ENCODE results near the gene CD82.

CD82 gene

GRCh38 chr11:44602891-44603310, 37.4 kb downstream of the CD82 start:
- no peak for DNase-seq

- DNase-seq, result no peak
Measured at GRCh38 chr11:44604171-44604581, 38.7 kb downstream of the CD82 start.

DNA sequence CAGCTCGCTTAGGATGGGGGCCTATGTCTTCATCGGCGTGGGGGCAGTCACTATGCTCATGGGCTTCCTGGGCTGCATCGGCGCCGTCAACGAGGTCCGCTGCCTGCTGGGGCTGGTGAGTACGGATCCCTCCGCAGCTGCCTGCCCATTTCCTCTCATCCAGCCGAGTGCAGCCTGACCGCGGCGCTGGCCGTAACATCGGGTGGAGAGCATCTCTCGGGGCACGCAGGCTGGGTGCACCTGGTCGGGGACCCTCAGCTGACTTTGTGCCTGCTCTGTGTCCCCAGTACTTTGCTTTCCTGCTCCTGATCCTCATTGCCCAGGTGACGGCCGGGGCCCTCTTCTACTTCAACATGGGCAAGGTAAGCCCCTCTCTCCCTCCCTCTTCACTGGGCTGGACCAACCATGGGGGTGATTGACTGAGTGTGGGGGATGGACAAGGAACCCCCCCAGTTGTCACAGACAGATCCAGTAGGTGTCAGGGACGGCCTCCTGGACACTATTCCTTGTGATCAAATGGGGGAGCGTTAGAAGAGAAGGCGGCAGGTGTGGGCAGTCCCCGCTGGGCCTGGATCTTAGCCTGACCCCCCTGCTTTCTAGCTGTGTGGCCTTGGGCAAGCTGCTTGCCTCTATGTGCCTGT, 39.7 kb downstream of the CD82 start:
- no peak for DNase-seq

DNA sequence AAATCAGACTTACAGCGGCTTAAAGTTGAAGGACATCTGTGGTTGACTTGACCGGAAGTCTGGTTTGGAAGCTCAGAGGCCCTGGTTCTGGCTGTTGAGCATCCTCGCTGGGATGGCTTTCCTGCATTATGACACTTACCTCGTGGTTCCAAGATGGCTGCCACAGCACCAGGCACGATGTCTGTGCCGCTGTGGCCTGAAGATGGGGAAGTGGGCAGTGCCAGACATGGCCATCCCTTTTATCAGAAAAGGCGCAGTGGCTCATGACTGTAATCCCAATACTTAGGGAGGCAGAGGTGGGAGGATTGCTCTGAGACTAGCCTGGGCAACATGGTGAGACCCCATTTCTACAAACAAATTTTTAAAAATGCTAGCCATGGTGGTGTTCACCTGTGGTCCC, 40.5 kb downstream of the CD82 start:
- no peak for DNase-seq

DNA sequence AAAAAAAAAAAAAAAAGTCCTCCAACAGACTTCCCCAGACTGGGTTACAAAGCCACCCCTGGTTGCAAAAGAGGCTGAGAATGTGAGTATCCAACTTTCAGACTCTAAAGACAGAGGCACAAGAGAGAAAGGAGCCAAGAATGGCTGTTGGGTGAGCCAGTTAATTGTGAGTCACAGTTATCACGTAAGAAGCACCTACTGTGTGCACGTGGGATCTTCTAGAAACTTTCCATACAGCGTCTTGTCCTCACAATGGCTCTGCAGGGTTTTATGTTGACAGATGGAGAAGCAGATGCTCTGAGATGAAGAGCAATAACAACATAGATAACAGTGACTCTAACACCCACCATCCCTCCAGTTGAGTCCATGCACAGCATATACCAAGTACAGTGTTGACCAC, 41.0 kb downstream of the CD82 start:
- DNase-seq, result no peak

DNA sequence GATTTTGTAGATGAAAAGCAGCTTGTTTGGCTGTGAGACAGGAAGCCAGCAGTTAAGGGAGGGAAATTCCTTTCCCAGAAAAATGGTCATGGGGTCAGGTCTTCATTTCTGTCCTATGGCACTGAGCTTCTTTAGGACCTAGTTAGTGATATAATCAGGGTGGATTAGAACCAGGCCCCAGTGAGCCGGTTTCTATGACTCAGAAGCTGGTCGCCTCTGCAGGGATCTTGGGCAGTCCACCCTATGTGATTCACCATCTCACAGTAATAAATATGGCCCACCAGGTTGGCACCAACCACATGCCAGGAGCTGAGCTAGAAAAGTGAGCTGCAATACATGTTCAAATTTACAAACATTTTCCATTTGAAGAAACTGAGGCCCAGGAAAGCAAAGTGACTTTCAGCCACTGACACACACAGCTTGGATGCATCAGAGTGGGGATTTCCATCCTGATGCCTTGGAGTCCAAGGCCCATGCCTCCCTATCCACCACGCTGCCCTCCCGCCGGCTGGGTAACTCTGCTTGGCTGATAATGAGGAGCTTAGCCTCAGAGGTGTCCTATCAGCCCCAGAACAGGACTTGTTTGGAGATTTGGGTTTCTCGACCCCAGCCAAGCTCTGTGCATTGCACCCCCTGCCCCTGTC, 42.0 kb downstream of the CD82 start:
- no peak for DNase-seq

DNA sequence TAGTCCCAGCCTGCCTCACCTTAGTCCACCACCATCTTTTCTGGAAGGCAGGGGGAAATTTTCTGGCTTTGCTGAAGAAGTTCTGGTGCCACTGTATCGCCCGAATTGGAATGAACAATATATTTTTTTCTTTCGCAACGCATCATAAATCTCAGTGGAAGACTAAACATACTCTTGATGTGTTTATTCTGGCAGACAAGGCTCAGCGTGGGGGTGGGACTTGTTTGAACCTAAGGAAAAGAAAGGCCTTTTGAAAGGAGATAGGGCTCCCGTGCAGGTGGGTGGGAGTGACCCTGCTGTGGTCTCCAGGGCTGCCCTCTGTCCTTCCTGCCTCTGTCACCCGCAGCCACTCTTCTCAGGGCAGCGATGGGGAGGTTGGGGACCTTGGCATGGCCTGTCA, 42.5 kb downstream of the CD82 start:
- DNase-seq, result no peak

DNA sequence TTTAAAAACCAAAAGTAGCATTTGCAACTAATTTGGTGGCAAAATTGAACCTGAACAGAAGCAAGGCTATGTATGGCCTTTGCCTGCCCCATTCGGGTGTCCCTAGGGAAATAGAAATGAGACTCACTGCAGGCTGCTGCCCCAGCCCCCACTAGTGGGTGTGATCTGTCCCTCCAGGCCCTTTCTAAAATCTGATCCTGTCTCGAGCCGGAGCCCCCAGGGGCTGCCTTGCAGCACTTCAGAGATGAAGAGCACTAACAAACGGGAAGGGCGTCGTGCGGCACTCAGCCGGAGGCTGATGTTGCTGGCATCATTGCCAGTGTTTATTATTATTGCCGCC, 43.2 kb downstream of the CD82 start:
- DNase-seq, result no peak

- DNase-seq, result peak; percentile 73
Measured at GRCh38 chr11:44608991-44609782, 43.7 kb downstream of the CD82 start.

DNA sequence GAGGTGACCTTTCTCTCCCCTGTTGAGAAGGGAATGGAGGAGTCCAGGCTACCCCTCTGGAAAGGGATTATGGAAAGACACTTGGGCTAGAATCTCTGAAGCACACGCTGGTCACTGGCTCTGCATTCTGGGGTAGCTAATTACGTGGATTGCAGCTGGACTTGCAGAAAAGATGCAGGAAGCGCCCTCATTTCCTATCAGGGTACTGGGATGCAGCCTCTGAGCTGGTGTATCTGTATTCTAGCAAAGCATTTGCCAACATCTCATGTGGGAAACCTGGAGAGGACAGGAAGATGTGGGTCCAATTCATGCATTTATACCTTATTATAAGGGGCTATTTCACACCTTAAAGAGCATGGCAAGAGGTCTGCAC, 44.3 kb downstream of the CD82 start:
- no peak for DNase-seq

- DNase-seq, result no peak
Measured at GRCh38 chr11:44610186-44610955, 44.9 kb downstream of the CD82 start.

- DNase-seq, result no peak
Measured at GRCh38 chr11:44611088-44611487, 45.6 kb downstream of the CD82 start.

DNA sequence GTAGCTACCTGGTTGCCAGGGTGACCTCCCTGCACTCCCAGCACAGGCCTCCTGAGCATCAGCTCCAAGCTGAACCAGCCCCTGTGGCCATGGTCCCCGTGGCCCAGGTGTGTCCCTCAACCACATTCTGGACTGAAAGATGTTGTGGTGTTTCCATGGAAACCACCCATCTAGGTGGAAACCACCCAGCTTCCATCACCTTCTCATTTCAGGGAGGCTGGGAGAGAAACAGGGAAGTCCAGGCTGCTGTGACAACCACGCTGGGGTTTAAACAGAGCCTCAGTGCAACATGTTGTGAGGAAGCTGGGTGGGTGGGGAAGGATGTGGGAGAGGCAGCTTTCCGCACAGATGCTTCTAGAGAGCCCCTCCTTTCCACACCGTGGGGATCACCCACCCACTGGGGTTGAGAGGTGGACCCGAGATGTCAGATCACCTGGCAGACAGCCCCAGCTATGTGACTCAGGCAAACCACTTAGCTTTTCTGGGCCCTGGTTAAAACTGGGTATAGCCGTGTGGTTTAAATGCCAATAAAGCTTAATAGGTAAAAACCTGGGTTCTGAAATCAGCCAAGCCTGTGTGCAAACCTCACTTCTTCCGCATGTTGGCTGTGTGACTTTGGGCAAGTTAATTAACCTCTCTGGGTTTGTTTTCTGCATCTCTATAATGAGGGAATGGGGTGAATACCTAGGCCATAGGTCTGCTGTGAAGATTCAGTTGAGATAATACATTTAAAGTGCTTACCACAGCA, 46.4 kb downstream of the CD82 start:
- peak; percentile 80 for DNase-seq

DNA sequence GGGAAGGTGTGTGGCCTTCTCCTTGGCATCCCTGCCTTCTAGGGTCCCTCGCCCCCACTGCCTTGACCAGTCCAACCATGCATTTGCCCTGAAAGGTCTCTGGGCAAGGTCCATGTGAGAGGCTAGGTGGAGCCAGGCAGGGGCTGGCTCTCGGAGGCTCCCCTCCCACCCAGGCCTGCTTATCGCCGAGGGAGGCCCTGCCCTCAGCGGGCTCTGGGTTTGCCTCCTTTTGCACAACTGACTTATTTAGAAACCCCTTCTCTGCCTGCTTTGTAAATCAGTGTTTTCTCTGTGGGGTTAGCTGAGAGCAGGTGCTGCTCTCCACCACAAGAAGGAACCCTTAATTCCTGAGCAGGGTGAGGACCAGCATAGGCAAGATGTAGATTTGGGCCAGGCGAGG, 47.7 kb downstream of the CD82 start:
- DNase-seq, result no peak

DNA sequence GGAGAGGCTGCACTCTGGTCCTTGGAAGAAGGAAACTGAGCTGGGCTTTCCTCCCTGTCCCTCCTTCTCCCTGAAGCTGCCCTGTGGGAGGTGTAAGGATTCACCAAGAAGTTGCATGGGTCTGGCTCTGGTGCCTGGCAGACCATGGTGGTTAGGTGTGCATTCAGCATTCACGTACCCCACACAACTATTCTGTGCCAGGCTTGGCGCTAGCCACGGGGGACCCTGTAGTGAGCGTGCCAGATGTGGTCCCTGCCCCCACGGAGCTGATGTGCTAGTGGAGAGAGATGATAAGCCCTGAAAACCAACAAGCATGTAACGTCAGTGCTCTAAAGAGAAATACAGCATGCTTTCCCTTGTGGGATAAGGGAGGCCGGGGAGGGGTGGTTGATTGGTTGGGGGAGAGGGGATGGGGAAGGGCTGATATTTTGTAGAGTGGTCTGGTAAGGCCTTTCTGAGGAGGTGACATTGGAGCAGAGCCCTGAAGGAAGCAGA, 48.9 kb downstream of the CD82 start:
- no peak for DNase-seq

DNA sequence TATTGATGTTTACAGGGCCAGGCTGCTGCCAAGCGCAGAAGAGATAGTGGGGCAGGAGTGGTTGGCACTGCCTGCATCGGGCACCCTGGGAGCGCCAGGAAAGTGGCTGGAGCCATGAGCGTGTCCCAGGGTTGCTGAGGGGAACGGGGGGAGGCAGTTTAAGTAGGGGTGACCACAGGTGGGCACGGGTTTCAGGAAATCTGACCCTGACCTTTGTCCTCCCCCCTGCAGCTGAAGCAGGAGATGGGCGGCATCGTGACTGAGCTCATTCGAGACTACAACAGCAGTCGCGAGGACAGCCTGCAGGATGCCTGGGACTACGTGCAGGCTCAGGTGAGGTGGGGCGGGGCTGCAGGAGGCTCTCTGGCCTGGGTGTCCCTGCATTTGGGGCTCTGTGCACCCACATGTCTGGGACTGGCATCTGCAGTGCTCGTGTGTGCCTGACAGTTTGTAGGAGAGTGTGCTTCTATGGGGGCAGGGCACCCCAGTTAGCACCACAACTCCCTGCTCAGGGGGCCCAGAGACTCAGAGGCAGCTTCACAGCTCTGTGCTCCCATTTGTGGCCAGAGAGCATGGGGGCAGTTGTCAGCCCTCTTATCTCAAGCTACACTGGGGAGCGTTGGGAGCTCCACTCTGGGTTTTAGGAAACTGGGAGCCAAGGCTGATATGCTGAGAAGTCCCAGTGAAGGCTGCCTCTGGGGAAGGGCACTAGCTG, 49.7 kb downstream of the CD82 start:
- DNase-seq, result no peak

- no peak for DNase-seq
Measured at GRCh38 chr11:44615913-44616791, 50.7 kb downstream of the CD82 start.

DNA sequence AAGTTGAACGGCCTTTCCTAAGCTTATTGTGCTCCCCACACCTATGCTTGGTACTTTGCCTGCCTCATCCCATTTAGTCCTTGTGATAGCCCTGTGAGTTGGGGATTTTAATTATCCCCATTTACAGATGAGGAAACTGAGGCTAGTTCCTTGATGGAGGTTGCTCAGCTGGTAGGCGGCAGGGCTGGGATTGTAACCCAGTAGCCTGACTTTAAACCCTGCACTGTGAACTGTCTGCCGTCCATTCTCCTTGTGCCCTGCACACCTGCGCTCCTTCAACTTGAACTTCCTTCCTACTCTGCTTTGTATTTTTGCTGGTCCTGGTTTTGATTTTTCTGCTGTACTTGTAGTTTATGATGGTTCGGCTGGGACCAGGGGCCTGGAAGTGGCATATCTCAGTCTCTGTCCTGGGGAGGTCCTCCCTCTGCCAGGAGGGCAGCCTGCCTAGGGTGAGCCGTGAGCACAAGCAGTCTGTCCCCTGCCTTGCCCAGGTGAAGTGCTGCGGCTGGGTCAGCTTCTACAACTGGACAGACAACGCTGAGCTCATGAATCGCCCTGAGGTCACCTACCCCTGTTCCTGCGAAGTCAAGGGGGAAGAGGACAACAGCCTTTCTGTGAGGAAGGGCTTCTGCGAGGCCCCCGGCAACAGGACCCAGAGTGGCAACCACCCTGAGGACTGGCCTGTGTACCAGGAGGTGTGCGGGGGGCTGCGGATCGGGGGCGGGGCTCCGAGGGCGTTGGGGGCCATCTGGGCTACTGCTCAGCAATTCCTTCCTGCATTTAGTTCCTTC, 52.4 kb downstream of the CD82 start:
- no peak for DNase-seq

- peak; percentile 53 for DNase-seq
Measured at GRCh38 chr11:44618561-44619425, 53.3 kb downstream of the CD82 start.
